Spleen (tissue), 7 donors: ENCODE measurements around the gene RILP.

Source experiments
- POLR2A ChIP-seq, 3 donors: fragments of 450-650 bp; IDR thresholded peaks; one replicate each; pipeline ENCODE4 v1.5.1; 2017; ENCODE audit warnings: antibody characterized with exemption in 3 of 3, mild to moderate bottlenecking in 1 of 3
- POLR2AphosphoS5 ChIP-seq, 3 donors: sonication (generic); formaldehyde crosslinking; IDR thresholded peaks; one replicate each; pipeline ENCODE4 v1.5.1; 2017; ENCODE audit warnings: antibody characterized with exemption in 3 of 3
- TF ChIP-seq, protein P1 (sequence below), 11 experiments: fragments of 200-600 bp in 7 of 11; fragments of 450-650 bp in 4 of 11; sonication (generic) in 4 of 11; IDR thresholded peaks in 8 of 11; conservative IDR thresholded peaks in 3 of 11; 1 replicate in 7 of 11; 2 replicates in 4 of 11; pipeline versions ENCODE4 v1.4.0 to v1.8.0; 2016 to 2021; ENCODE audit warnings: antibody characterized with exemption in 11 of 11, inconsistent platforms in 4 of 11, mild to moderate bottlenecking in 1 of 11
- donor health status: DM: no; HTN: no; CAD: no; lungs with moderate emphysema.
- donor health status: DM: no; HTN: no; CAD: no.
- donor health status: DM: no; HTN: no; CAD: no.

- TF ChIP-seq POLR2A (IDR thresholded peaks at IDR 0.05), result no peak
- TF ChIP-seq, protein P1, sequence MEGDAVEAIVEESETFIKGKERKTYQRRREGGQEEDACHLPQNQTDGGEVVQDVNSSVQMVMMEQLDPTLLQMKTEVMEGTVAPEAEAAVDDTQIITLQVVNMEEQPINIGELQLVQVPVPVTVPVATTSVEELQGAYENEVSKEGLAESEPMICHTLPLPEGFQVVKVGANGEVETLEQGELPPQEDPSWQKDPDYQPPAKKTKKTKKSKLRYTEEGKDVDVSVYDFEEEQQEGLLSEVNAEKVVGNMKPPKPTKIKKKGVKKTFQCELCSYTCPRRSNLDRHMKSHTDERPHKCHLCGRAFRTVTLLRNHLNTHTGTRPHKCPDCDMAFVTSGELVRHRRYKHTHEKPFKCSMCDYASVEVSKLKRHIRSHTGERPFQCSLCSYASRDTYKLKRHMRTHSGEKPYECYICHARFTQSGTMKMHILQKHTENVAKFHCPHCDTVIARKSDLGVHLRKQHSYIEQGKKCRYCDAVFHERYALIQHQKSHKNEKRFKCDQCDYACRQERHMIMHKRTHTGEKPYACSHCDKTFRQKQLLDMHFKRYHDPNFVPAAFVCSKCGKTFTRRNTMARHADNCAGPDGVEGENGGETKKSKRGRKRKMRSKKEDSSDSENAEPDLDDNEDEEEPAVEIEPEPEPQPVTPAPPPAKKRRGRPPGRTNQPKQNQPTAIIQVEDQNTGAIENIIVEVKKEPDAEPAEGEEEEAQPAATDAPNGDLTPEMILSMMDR (IDR thresholded peaks at IDR 0.05 in 8 of 11, conservative IDR thresholded peaks at IDR 0.05 in 3 of 11), result no peak
- peak in 1 of 3 donors; percentile 11 for TF ChIP-seq POLR2AphosphoS5 (IDR thresholded peaks at IDR 0.05)
Observed at GRCh38 chr17:1626333-1626732, 23.3 kb downstream of the RILP start.
